H1 (cell line): ENCODE measurements around the gene WDR74. TPM values are rescaled to one million over a fixed set of nuclear protein-coding genes. Genes with fewer than 3 reads are reported as not detected.

ENCODE experiments used
- ASH2L ChIP-seq: fragments of 200-600, 300-600 bp; sonication (generic); IDR thresholded peaks from one replicate; pipeline ENCODE4 v1.7.1; 2017; ENCODE audit warnings: low read length
- ATF2 ChIP-seq: IDR thresholded peaks from 2 replicates; pipeline ENCODE4 v1.6.1; 2012; ENCODE audit warnings: low read length, inconsistent platforms
- BCL11A ChIP-seq, 2 experiments: IDR thresholded peaks; one replicate each; pipeline ENCODE4 v1.6.1; 2011; ENCODE audit warnings: low read depth in 2 of 2, low read length in 2 of 2, mild to moderate bottlenecking in 2 of 2
- CBX5 ChIP-seq: fragments of 300-800, 300-1000 bp; sonication (generic); IDR thresholded peaks from 2 replicates; pipeline ENCODE4 v1.7.1; 2016; ENCODE audit warnings: antibody characterized with exemption, low read length, low read depth
- CTCF ChIP-seq, 3 experiments: IDR thresholded peaks; 1 replicate in 2 of 3; 2 replicates in 1 of 3; pipeline versions ENCODE4 v1.5.1 to v1.6.1; 2011; ENCODE audit warnings: low read length in 3 of 3, mild to moderate bottlenecking in 3 of 3, inconsistent platforms in 2 of 3, low read depth in 1 of 3, moderate library complexity in 1 of 3; ENCODE audit not compliant: insufficient read depth in 1 of 3; ENCODE audit errors: control extremely low read depth in 1 of 3
- EGR1 ChIP-seq: IDR thresholded peaks from 2 replicates; pipeline ENCODE4 v1.6.1; 2011; ENCODE audit warnings: low read depth, low read length, borderline replicate concordance
- GTF2F1 ChIP-seq: IDR thresholded peaks from 2 replicates; pipeline ENCODE4 v1.6.1; 2012; ENCODE audit warnings: low read depth, low read length, improper control_type of control experiment, borderline replicate concordance
- KDM4A ChIP-seq: IDR thresholded peaks from one replicate; pipeline ENCODE4 v1.7.1; 2012; ENCODE audit warnings: low read depth, mild to moderate bottlenecking, moderate library complexity, low read length, inconsistent platforms; ENCODE audit not compliant: severe bottlenecking
- NRF1 ChIP-seq: IDR thresholded peaks from 2 replicates; pipeline ENCODE4 v1.6.1; 2011; ENCODE audit warnings: mild to moderate bottlenecking, low read depth, low read length, improper control_type of control experiment
- PHF8 ChIP-seq: fragments of 200-600 bp; sonication (generic); conservative IDR thresholded peaks from 2 replicates; pipeline ENCODE4 v1.7.1; 2012; ENCODE audit warnings: low read depth, mild to moderate bottlenecking, inconsistent platforms, low read length, moderate library complexity
- POLR2A ChIP-seq, 2 experiments: IDR thresholded peaks; 1 replicate in 1 of 2; 2 replicates in 1 of 2; pipeline ENCODE4 v1.6.1; 2011; ENCODE audit warnings: low read depth in 2 of 2, low read length in 2 of 2, mild to moderate bottlenecking in 2 of 2; ENCODE audit errors: control extremely low read depth in 1 of 2
- POLR2AphosphoS5 ChIP-seq: IDR thresholded peaks from 2 replicates; pipeline ENCODE4 v1.6.1; 2011; ENCODE audit warnings: low read depth, low read length
- SAP30 ChIP-seq: fragments of 300-600 bp; sonication (generic); IDR thresholded peaks from 2 replicates; pipeline ENCODE4 v1.7.1; 2012; ENCODE audit warnings: low read length, moderate library complexity, mild to moderate bottlenecking, inconsistent platforms; ENCODE audit not compliant: insufficient read depth, insufficient replicate concordance
- SIN3A ChIP-seq, 2 experiments: IDR thresholded peaks in 1 of 2; conservative IDR thresholded peaks in 1 of 2; 2 replicates each; pipeline ENCODE4 v1.6.1; 2011 to 2012; ENCODE audit warnings: low read length in 2 of 2, improper control_type of control experiment in 1 of 2, low read depth in 1 of 2, mild to moderate bottlenecking in 1 of 2
- SUZ12 ChIP-seq: fragments of 200-600 bp; sonication (generic); IDR thresholded peaks from 2 replicates; pipeline ENCODE4 v1.6.1; 2012; ENCODE audit warnings: mild to moderate bottlenecking, inconsistent platforms, low read length, moderate library complexity, mixed read lengths
- TAF1 ChIP-seq: IDR thresholded peaks from 2 replicates; pipeline ENCODE4 v1.6.1; 2011; ENCODE audit warnings: mild to moderate bottlenecking, low read depth, low read length
- USF2 ChIP-seq: IDR thresholded peaks from 2 replicates; pipeline ENCODE4 v1.6.1; 2011; ENCODE audit warnings: low read length, improper control_type of control experiment
- YY1 ChIP-seq: IDR thresholded peaks from 2 replicates; pipeline ENCODE4 v1.6.1; 2011; ENCODE audit warnings: low read depth, mild to moderate bottlenecking, low read length
- polyA plus RNA-seq, 7 experiments: library from polyadenylated mRNA; depleted of rRNA in 3 of 7; stranded (reverse) in 5 of 7; unstranded in 2 of 7; fragments of >200 nt in 5 of 7; fragments of 200-250 nt in 2 of 7; gene quantifications; 1 replicate in 5 of 7; 2 replicates in 1 of 7; 4 replicates in 1 of 7; pipeline versions ENCODE4 v1.2.1 to v1.2.3, GENCODE V29; 2011 to 2013; ENCODE audit warnings: missing spikeins in 2 of 7, mixed read lengths in 2 of 7
- total RNA-seq: library from RNA; stranded (reverse); fragmentation: NEBNext Ultra II Directional; extraction: Animal tissue kit (Norgen Biotek cat#: 25700); gene quantifications from 2 replicates; pipeline ENCODE4 v1.2.1, GENCODE V29; 2021

Gene WDR74
- total and polyA plus RNA-seq, 2 of the 8 experiments (the other 6 are each of a cell fraction or from before 2014, with no cell fraction given) = 93.6 to 97.0 TPM

- no peak; the same call in 1 of the 2 replicates for TF ChIP-seq USF2
- no peak for TF ChIP-seq CBX5
- peak; percentile 96 for TF ChIP-seq TAF1
- peak; percentile 30; the same call in 1 of the 2 replicates for TF ChIP-seq GTF2F1
- TF ChIP-seq ASH2L = peak; percentile 95
- TF ChIP-seq EGR1 = no peak
- peak; percentile 90 to 94; a peak in 2 of 3 replicates for TF ChIP-seq POLR2A (IDR thresholded peaks at IDR 0.05; ENCODE audit: control extremely low read depth in 1 of 2, low read depth in 2 of 2, low read length in 2 of 2)
- peak; percentile 98 for TF ChIP-seq YY1
- peak; percentile 96 for TF ChIP-seq POLR2AphosphoS5
- no peak for TF ChIP-seq ATF2
- no peak for TF ChIP-seq NRF1
- TF ChIP-seq SAP30 = peak; percentile 99
- no peak for TF ChIP-seq SUZ12
- peak; percentile 99 to 100 for TF ChIP-seq SIN3A (conservative IDR thresholded peaks at IDR 0.05 in 1 of 2, IDR thresholded peaks at IDR 0.05 in 1 of 2; ENCODE audit: low read depth in 1 of 2, low read length in 2 of 2)
- TF ChIP-seq CTCF (IDR thresholded peaks at IDR 0.05; ENCODE audit: control extremely low read depth in 1 of 3, insufficient read depth in 1 of 3, low read depth in 1 of 3, low read length in 3 of 3) = no peak
- TF ChIP-seq KDM4A = peak; percentile 100
- peak; percentile 89 for TF ChIP-seq PHF8
- no peak for TF ChIP-seq BCL11A (IDR thresholded peaks at IDR 0.05; ENCODE audit: low read depth in 2 of 2, low read length in 2 of 2)
These were observed at the start of gene WDR74 (continued) for GRCh38 chr11:62839050-62839945.
